Measurements from ENCODE around the gene DYNC2H1.
"Not testable (repeated sequence)": the region's sequence is repeated elsewhere in the genome, so short reads cannot be mapped to it uniquely, and the experiment has no call there.

The DYNC2H1 gene

GRCh38 chr11:103372906-103373305, 263.7 kb downstream of the DYNC2H1 start:
- peaks cover 2 to 11% of the 10 kb centered on the region in 2 donors for H3K9me3 ChIP-seq (replicated peaks in 1 of 2; ENCODE audit: control insufficient read depth in 2 of 2, insufficient read depth in 1 of 2, low read depth in 1 of 2, low read length in 2 of 2)
- no peak overlapping the region for H2BK12ac ChIP-seq (ENCODE audit: low read length)
- H3K27ac ChIP-seq (replicated peaks; ENCODE audit: low read length) = no peak overlapping the region
- H3K9ac ChIP-seq (ENCODE audit: low read depth, low read length, poor library complexity) = no peak overlapping the region
- H4K8ac ChIP-seq (ENCODE audit: low read depth, low read length) = no peak overlapping the region
- no peaks in the 10 kb centered on the region for H3K4me1 ChIP-seq (ENCODE audit: control insufficient read depth in 2 of 2, insufficient read depth in 1 of 2, low read depth in 1 of 2, low read length in 2 of 2)
- no peaks in the 10 kb centered on the region for H3K79me1 ChIP-seq (ENCODE audit: low read depth, low read length)
- no peak overlapping the region for H2BK15ac ChIP-seq (ENCODE audit: low read length)
- H2AFZ ChIP-seq (ENCODE audit: low read length) = no peak overlapping the region
- no peak overlapping the region for H2BK120ac ChIP-seq (ENCODE audit: low read depth, low read length)
- no peak overlapping the region for H2BK5ac ChIP-seq (ENCODE audit: low read length)
- H2AK5ac ChIP-seq (ENCODE audit: low read depth, low read length) = no peak overlapping the region
- H3K4ac ChIP-seq (ENCODE audit: low read length) = no peak overlapping the region
- no peak overlapping the region for H3K4me3 ChIP-seq (ENCODE audit: low read length in 2 of 2)
- DNase-seq (ENCODE audit: low spot score) = no peak
- WGBS, 2 donors (ENCODE audit: extremely low coverage in 2 of 2, insufficient read length in 2 of 2, insufficient replicate concordance in 1 of 2) = no CpG with 5 or more reads among the region's 2 CpGs
- peaks cover 0 to 7% of the 10 kb centered on the region in 2 donors for H3K36me3 ChIP-seq (replicated peaks in 1 of 2; ENCODE audit: control insufficient read depth in 2 of 2, insufficient read depth in 2 of 2, low read length in 2 of 2)
- H4K91ac ChIP-seq (ENCODE audit: low read depth, low read length, poor library complexity) = no peak overlapping the region
- no peaks in the 10 kb centered on the region for H3K27me3 ChIP-seq (ENCODE audit: control insufficient read depth in 3 of 3, insufficient read depth in 3 of 3, low read depth in 1 of 3, low read length in 3 of 3)
- no peak overlapping the region for H3K23ac ChIP-seq (ENCODE audit: low read depth, low read length, poor library complexity)
- H3K4me2 ChIP-seq (ENCODE audit: insufficient read depth, low read length, poor library complexity, severe bottlenecking) = no peak overlapping the region
- no peak overlapping the region for H3K14ac ChIP-seq (ENCODE audit: low read length)
- no peak overlapping the region for H3K18ac ChIP-seq (ENCODE audit: low read length)

- H2AFZ ChIP-seq (ENCODE audit: low read length); H3K4me3 ChIP-seq (ENCODE audit: low read length in 2 of 2); H3K14ac ChIP-seq (ENCODE audit: low read length); H4K91ac ChIP-seq (ENCODE audit: low read depth, low read length, poor library complexity); H2BK15ac ChIP-seq (ENCODE audit: low read length); H3K23ac ChIP-seq (ENCODE audit: low read depth, low read length, poor library complexity); H2BK12ac ChIP-seq (ENCODE audit: low read length); H3K18ac ChIP-seq (ENCODE audit: low read length); H3K36me3 ChIP-seq (replicated peaks in 1 of 2; ENCODE audit: control insufficient read depth in 2 of 2, insufficient read depth in 2 of 2, low read length in 2 of 2); H2BK5ac ChIP-seq (ENCODE audit: low read length); H2BK120ac ChIP-seq (ENCODE audit: low read depth, low read length); H4K8ac ChIP-seq (ENCODE audit: low read depth, low read length); H3K9ac ChIP-seq (ENCODE audit: low read depth, low read length, poor library complexity); H3K27ac ChIP-seq (replicated peaks; ENCODE audit: low read length); H3K79me1 ChIP-seq (ENCODE audit: low read depth, low read length); H3K4ac ChIP-seq (ENCODE audit: low read length); H2AK5ac ChIP-seq (ENCODE audit: low read depth, low read length); H3K4me1 ChIP-seq (ENCODE audit: control insufficient read depth in 2 of 2, insufficient read depth in 1 of 2, low read depth in 1 of 2, low read length in 2 of 2); H3K27me3 ChIP-seq (ENCODE audit: control insufficient read depth in 3 of 3, insufficient read depth in 3 of 3, low read depth in 1 of 3, low read length in 3 of 3); H3K4me2 ChIP-seq (ENCODE audit: insufficient read depth, low read length, poor library complexity, severe bottlenecking); DNase-seq (ENCODE audit: low spot score): not testable (repeated sequence)
- peaks cover 2 to 11% of the 10 kb centered on the region in 2 donors for H3K9me3 ChIP-seq (replicated peaks in 1 of 2; ENCODE audit: control insufficient read depth in 2 of 2, insufficient read depth in 1 of 2, low read depth in 1 of 2, low read length in 2 of 2)
- no CpG with 5 or more reads among the region's 3 CpGs for WGBS, 2 donors (ENCODE audit: extremely low coverage in 2 of 2, insufficient read length in 2 of 2, insufficient replicate concordance in 1 of 2)
Observed at GRCh38 chr11:103374227-103374626, 265.0 kb downstream of the DYNC2H1 start.

- no peak overlapping the region for H3K4me3 ChIP-seq (ENCODE audit: low read length in 2 of 2)
- no peak overlapping the region for H3K4ac ChIP-seq (ENCODE audit: low read length)
- H3K14ac ChIP-seq (ENCODE audit: low read length) = no peak overlapping the region
- H4K91ac ChIP-seq (ENCODE audit: low read depth, low read length, poor library complexity) = no peak overlapping the region
- no peak overlapping the region for H3K9ac ChIP-seq (ENCODE audit: low read depth, low read length, poor library complexity)
- no peaks in the 10 kb centered on the region for H3K4me1 ChIP-seq (ENCODE audit: control insufficient read depth in 2 of 2, insufficient read depth in 1 of 2, low read depth in 1 of 2, low read length in 2 of 2)
- H2BK120ac ChIP-seq (ENCODE audit: low read depth, low read length) = no peak overlapping the region
- peaks cover 2 to 11% of the 10 kb centered on the region in 2 donors for H3K9me3 ChIP-seq (replicated peaks in 1 of 2; ENCODE audit: control insufficient read depth in 2 of 2, insufficient read depth in 1 of 2, low read depth in 1 of 2, low read length in 2 of 2)
- no peak overlapping the region for H2AK5ac ChIP-seq (ENCODE audit: low read depth, low read length)
- no peak overlapping the region for H3K4me2 ChIP-seq (ENCODE audit: insufficient read depth, low read length, poor library complexity, severe bottlenecking)
- no peak overlapping the region for H3K27ac ChIP-seq (replicated peaks; ENCODE audit: low read length)
- H3K27me3 ChIP-seq (ENCODE audit: control insufficient read depth in 3 of 3, insufficient read depth in 3 of 3, low read depth in 1 of 3, low read length in 3 of 3) = no peaks in the 10 kb centered on the region
- H3K36me3 ChIP-seq (replicated peaks in 1 of 2; ENCODE audit: control insufficient read depth in 2 of 2, insufficient read depth in 2 of 2, low read length in 2 of 2) = no peaks in the 10 kb centered on the region
- H2BK5ac ChIP-seq (ENCODE audit: low read length) = no peak overlapping the region
- no CpG with 5 or more reads among the region's 2 CpGs for WGBS, 2 donors (ENCODE audit: extremely low coverage in 2 of 2, insufficient read length in 2 of 2, insufficient replicate concordance in 1 of 2)
- no peak overlapping the region for H3K23ac ChIP-seq (ENCODE audit: low read depth, low read length, poor library complexity)
- H3K79me1 ChIP-seq (ENCODE audit: low read depth, low read length) = no peaks in the 10 kb centered on the region
- no peak overlapping the region for H3K18ac ChIP-seq (ENCODE audit: low read length)
- DNase-seq (ENCODE audit: low spot score) = no peak
- no peak overlapping the region for H2AFZ ChIP-seq (ENCODE audit: low read length)
- H2BK15ac ChIP-seq (ENCODE audit: low read length) = no peak overlapping the region
- no peak overlapping the region for H2BK12ac ChIP-seq (ENCODE audit: low read length)
- H4K8ac ChIP-seq (ENCODE audit: low read depth, low read length) = no peak overlapping the region
Observed at GRCh38 chr11:103378931-103379330, 269.7 kb downstream of the DYNC2H1 start.

GRCh38 chr11:103380031-103380430, 270.8 kb downstream of the DYNC2H1 start:
- Histone ChIP-seq H3K27ac (replicated peaks; ENCODE audit: low read length) (no peak overlapping the region), H3K9ac (ENCODE audit: low read depth, low read length, poor library complexity) (no peak overlapping the region), H3K36me3 (replicated peaks in 1 of 2; ENCODE audit: control insufficient read depth in 2 of 2, insufficient read depth in 2 of 2, low read length in 2 of 2) (no peaks in the 10 kb centered on the region), H2AFZ (ENCODE audit: low read length) (no peak overlapping the region), H4K8ac (ENCODE audit: low read depth, low read length) (no peak overlapping the region), H3K4me2 (ENCODE audit: insufficient read depth, low read length, poor library complexity, severe bottlenecking) (no peak overlapping the region), H3K18ac (ENCODE audit: low read length) (no peak overlapping the region), H3K4me1 (ENCODE audit: control insufficient read depth in 2 of 2, insufficient read depth in 1 of 2, low read depth in 1 of 2, low read length in 2 of 2) (no peaks in the 10 kb centered on the region), H2AK5ac (ENCODE audit: low read depth, low read length) (no peak overlapping the region), H3K4me3 (ENCODE audit: low read length in 2 of 2) (no peak overlapping the region), H3K79me1 (ENCODE audit: low read depth, low read length) (no peaks in the 10 kb centered on the region), H3K27me3 (ENCODE audit: control insufficient read depth in 3 of 3, insufficient read depth in 3 of 3, low read depth in 1 of 3, low read length in 3 of 3) (no peaks in the 10 kb centered on the region), H2BK15ac (ENCODE audit: low read length) (no peak overlapping the region), H3K4ac (ENCODE audit: low read length) (no peak overlapping the region), H2BK120ac (ENCODE audit: low read depth, low read length) (no peak overlapping the region), H3K9me3 (replicated peaks in 1 of 2; ENCODE audit: control insufficient read depth in 2 of 2, insufficient read depth in 1 of 2, low read depth in 1 of 2, low read length in 2 of 2) (peaks cover 0 to 6% of the 10 kb centered on the region in 2 donors), H3K14ac (ENCODE audit: low read length) (no peak overlapping the region), H2BK12ac (ENCODE audit: low read length) (no peak overlapping the region), H2BK5ac (ENCODE audit: low read length) (no peak overlapping the region), H4K91ac (ENCODE audit: low read depth, low read length, poor library complexity) (no peak overlapping the region), H3K23ac (ENCODE audit: low read depth, low read length, poor library complexity) (no peak overlapping the region)
- DNase-seq (ENCODE audit: low spot score) = no peak
- no CpG with 5 or more reads among the region's 3 CpGs for WGBS, 2 donors (ENCODE audit: extremely low coverage in 2 of 2, insufficient read length in 2 of 2, insufficient replicate concordance in 1 of 2)

All from neuronal stem cell (in vitro differentiated cells).